Activated CD4-positive, alpha-beta T cell treated with anti-CD3 and anti-CD28 coated beads, Interleukin-2, amount 50 U/mL, for 1 hour (primary cell): ENCODE measurements around the gene SCD5.
"Not testable (repeated sequence)": the region's sequence is repeated elsewhere in the genome, so short reads cannot be mapped to it uniquely, and the experiment has no call there.

Source experiments
- DNase-seq: peaks from one replicate; pipeline ENCODE4 v3.0.0-alpha.2; 2020

The SCD5 gene

GRCh38 chr4:82798168-82799005, at the start of gene SCD5:
Gene SCD5, minus strand, starts transcription at chr4:82798796. Its CDS starts 259 bp downstream, at chr4:82798537.
- no peak for DNase-seq

GRCh38 chr4:82842593-82842992, 44.0 kb upstream of the SCD5 start:
- DNase-seq, result no peak

- DNase-seq, result no peak
Observed at GRCh38 chr4:82839624-82840023, 41.0 kb upstream of the SCD5 start.

- DNase-seq, result no peak
Observed at GRCh38 chr4:82833696-82834313, 35.2 kb upstream of the SCD5 start.

- not testable (repeated sequence) for DNase-seq
Observed at GRCh38 chr4:82833060-82833459, 34.5 kb upstream of the SCD5 start.

- DNase-seq, result no peak
Observed at GRCh38 chr4:82825425-82825824, 26.8 kb upstream of the SCD5 start.

- no peak for DNase-seq
Observed at GRCh38 chr4:82823062-82823461, 24.5 kb upstream of the SCD5 start.

- DNase-seq, result no peak
Observed at GRCh38 chr4:82820689-82821088, 22.1 kb upstream of the SCD5 start.

- DNase-seq, result no peak
Observed at GRCh38 chr4:82818664-82819662, 20.4 kb upstream of the SCD5 start.

- not testable (repeated sequence) for DNase-seq
Observed at GRCh38 chr4:82816874-82817273, 18.3 kb upstream of the SCD5 start.

- no peak for DNase-seq
Observed at GRCh38 chr4:82814034-82814433, 15.4 kb upstream of the SCD5 start.

- no peak for DNase-seq
Observed at GRCh38 chr4:82811838-82812341, 13.3 kb upstream of the SCD5 start.

- no peak for DNase-seq
Observed at GRCh38 chr4:82811392-82811791, 12.8 kb upstream of the SCD5 start.

- no peak for DNase-seq
Observed at GRCh38 chr4:82810176-82810575, 11.6 kb upstream of the SCD5 start.

GRCh38 chr4:82809619-82810018, 11.0 kb upstream of the SCD5 start:
- no peak for DNase-seq

GRCh38 chr4:82803746-82804145, 5.2 kb upstream of the SCD5 start:
- no peak for DNase-seq

- no peak for DNase-seq
Observed at GRCh38 chr4:82802911-82803310, 4.3 kb upstream of the SCD5 start.

- no peak for DNase-seq
Observed at GRCh38 chr4:82801910-82802521, 3.4 kb upstream of the SCD5 start.

- DNase-seq, result no peak
Observed at GRCh38 chr4:82799006-82799881, 648 bp upstream of the SCD5 start.

- no peak for DNase-seq
Observed at GRCh38 chr4:82797405-82798111, 1.0 kb downstream of the SCD5 start.

- no peak for DNase-seq
Observed at GRCh38 chr4:82797040-82797404, 1.6 kb downstream of the SCD5 start.
